GM19438 (cell line): Measurements from ENCODE around the gene BRINP2.

Experiments
- ATAC-seq: cut with Tn5 transposase; IDR thresholded peaks from one replicate; pipeline ENCODE4 v1.9.1; 2021; ENCODE audit warnings: low read depth; ENCODE audit not compliant: unreplicated experiment

Gene BRINP2

DNA sequence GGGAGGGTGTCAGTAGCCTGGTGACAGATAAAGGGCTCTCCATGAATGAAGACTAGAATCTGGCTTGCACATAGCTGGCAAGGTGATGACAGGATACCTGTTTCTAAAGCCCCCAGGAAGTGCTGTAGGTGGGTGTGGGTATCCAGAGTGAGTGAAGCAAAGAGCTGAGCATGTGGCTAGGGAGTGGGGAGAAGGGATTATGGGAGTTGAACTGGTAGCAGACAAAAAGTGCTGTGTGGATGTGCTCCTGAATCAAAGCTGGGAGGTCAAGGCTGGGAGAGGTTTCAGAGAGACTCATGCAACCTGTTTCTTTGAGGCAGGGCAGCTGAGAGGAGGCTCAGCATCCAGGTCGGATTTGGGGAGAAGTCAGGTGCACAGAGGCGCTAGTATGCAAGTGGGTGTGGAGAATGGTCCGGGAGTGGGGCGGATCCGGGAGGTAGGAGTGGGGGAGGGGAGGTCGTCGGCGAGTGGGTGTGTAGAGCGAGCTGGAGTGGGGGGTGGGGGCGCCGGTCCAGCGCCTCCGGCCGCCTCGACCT, 6.8 kb upstream of the BRINP2 start:
- ATAC-seq, result no peak

DNA sequence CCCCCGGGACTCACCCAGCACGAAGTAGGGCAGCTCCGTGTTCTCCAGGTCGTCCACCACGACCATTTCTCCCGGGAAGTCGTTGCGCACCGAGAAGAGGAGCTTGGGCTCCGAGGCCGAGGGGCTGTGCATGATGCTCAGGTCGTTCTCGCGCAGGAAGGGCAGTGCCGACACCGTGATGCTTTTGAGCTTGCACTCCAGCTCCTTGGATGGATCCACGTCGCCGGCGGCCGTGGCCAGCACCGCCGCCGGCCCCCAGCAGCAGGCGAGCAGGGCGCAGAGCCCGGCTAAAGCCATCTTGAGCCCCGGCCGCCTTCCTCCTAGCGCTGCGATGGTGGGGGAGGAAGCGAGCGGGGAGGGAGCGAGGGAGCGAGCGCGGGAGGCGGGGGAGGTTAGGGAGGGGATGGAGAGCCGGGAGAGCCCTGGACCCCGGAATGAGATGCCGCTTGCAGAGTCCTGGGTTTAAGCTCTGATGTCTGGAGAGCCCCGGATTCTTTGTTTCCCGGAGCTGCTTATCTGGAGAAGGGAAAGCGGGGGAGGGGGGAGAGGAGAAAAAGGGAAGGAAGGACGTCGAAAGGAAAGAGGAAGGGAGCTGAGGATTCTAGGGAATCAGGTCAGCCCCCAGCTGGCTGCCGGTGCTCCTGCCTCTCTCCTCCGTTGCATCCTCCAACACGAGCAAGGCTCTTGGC, 6.2 kb upstream of the BRINP2 start, which contains the start of gene ASTN1:
Gene ASTN1 (minus strand): TSS at position 333 of the 689 bp plus-strand sequence. CDS start 36 bp downstream, at position 297.
- ATAC-seq, result no peak

DNA sequence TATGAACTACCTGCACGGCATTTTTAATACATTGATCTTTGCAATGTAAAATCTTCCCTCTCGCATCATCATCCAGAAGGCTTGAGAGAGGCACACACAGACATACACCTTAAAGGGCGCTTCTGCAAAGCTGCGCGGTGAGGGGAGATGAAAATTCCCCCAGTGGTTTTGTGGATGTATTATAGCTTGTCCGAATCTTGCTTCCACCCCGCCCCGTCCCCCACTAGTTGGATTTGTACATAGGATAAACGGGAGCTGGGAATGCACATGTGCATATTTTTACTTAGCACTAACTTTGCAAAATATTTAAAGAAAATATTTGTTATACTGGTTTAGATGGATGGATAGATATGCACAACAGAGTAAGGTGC, 5.7 kb upstream of the BRINP2 start:
- ATAC-seq, result no peak

DNA sequence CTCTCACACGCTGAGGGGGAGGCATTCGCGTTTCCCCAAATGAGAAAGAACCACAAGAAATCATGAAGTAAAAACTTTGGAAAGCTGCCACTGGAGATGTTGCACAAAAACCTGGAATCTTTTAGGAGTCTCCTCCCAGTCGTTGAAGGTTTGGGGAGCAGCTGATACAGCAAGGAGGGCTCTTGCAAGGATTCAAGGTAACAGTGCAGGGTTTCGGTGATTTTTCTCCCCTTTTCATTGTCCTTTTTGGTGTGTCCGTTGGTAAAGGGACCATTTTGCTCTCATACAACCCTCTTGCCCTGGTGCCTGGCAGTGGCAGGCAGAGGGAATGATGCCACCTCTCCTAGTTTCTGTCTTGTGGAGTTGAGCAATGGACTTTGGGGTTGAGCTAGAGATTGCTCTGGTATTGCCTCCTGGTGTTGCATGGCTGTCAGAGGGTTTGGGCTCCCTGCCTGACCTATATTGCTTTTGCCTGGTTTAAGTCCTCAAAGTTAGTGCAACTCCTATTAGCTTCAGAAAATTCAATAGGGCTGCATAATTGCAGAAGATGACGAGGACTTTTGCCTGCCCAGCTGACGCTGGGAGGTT, 872 bp downstream of the BRINP2 start:
- ATAC-seq, result no peak

DNA sequence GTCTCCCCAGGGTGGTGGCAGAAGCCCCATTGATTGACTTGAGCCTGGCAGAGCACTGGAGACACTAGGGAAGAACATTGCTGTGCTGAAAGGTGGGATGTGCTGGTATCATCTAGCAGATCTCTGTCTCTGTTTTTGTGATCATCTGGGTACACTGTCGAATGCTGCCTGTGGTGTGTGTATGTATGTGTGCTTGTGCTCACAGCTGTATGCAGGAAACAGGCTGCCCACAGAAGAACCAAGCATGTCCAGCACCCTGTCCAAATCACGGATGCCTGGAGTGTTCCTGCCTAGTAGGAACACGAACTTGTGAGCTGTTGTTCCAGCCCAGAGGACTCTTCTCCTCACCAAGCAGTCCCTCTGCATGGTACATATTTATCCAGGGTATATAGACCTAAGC, 1.5 kb downstream of the BRINP2 start:
- no peak for ATAC-seq

DNA sequence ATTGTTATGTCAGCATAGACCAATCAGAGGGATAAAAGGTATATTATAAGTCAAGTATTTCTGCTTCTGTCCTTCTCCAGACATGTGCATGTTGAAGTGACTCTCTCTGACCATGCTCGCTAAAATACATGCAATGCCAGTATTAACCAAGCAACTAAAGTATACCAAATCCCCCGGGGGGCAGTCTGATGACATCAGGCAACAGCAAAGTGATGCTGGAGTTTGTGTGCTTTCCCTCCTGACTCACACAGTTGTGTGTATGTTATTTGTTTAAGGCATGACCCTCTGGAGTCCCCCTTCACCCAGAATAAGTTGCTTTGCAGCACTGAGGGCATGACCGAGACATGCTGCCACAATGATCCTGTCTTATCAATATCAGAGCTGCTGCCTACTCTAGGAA, 2.1 kb downstream of the BRINP2 start:
- no peak for ATAC-seq

DNA sequence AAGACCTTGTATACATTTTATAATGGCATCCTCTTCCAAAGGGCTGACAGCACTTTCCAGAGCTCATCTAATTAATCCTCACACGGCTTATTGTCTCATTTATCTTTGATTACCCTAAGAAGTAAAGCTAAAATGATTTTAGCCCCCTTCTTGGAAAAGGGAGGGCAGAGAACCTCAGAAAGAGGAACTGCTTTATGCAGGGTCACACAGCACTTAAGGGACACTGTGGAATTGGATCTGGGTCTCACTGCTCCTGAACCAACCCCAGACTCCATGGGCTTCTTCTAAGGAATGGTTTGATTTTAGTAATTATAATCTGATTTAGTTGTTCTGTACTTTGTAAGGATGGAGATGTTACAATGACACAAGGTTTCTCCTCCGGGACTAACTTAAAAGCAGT, 3.2 kb downstream of the BRINP2 start:
- no peak for ATAC-seq

DNA sequence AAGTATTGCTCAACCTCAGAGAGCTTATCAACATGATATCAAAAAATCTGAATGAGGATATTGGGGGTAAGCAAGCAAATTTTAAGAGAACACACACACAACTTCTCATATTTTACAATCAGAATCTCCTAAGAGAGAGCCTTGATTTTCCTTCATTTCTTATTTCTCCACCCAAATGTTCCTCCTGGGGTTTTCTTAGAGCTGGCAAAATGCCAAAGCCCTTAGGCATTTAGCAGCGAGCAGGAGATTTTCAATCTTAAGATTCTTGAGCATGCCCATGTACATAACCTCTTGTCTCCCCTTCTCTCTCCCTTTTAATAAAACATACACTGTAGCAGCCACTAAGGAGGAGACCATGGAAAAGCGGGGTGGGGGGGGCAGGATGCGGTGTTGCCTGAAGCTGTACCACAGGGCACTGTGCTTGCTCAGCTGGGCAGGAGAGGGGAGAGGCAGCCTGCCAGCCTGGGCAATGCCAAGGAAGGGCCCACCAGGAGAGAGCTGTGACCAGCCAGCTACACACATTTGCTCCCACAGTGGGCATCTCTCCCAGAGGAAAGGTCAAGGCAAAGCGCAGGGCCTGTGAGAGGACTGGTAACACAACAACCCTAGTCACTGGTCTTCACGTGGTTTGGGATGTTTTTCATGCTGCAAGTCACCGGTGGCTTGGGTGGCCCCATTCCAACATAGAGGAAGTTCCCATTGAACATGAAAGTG, 4.3 kb downstream of the BRINP2 start:
- ATAC-seq, result no peak

DNA sequence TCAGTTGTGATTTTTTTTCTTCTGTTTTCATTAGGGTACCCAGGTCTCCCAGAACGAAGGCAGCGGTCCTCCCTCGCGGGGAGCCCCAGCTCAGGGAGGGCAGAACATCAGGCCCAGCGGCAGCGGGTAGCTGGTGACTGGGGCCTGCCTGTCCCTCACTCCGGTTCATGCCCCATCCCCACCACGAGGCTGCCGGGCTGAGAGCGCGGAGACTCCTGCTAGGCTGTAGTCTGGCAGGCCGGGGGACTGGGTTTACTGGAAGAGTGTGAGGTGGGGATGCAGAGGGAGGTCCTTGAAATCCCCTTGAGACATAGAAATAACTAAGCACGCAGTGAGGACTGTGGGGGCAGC, 10.5 kb downstream of the BRINP2 start:
- ATAC-seq, result peak; percentile 8

DNA sequence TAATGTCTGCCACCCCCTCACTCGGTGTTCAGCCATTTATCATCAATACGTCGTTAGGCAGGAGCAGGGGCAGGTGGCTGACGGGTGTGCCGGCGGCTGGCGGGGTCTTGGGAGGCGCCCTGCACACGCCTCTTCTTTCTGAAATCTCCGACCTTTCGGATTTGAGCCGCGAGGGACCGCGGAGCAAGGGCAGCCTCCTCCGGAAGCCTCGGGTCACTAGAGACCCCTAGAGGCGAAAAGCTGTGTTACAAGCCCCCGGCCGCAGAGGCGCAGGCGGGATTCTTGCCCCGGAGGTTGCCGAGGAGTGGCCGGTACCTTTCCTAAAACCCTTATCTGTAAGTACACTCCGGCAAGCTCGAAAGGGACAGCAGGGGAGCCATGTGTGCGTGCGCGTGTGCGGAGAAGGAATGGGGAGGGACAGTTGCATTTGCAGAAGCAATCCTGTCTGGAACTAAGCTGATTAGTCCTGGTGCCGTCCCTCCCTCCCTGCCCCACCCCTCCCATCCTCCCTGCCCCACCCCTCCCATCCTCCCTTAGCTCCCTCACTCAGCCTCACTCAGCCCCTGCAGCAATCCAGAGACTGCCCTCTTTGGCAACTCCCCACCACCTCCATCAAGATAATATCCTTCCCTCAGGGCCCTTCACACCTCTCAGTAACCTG, 11.0 kb downstream of the BRINP2 start:
- ATAC-seq, result peak; percentile 95

DNA sequence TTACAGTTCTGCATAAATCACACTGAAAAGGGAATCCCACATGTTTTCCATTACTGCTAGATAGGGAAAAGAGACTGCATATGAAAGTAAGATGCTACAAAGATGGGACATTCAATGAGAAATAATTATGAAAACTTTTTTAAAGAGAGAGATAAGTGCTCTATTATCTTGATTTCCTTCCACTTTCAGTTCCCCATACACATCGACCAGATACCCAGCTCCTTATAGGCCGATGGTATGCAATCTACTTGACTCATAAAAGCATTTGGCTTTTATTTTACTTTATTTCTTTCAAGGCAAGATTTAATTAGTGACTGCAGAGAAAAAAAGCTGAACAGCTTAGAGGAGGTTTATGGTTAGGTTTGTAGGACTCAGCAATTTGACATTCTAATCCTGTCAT, 13.1 kb downstream of the BRINP2 start:
- ATAC-seq, result no peak

DNA sequence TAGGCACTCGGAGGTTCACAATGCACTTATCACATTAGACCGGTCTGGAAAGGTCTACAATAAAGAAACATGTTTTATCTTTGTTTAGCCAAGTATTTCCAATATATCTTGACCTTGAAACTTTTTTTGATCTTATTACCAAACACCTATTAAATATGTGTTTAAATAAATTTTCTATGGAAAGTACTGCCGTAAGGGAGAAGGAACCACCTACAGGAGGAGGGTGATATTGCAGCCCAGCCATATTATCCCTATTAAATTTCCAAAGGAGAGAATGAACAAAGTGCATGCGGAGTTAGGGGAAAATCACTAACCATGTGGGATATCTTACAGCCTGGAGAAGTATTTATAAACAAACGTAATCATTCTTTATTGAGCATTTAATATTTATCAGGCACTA, 14.5 kb downstream of the BRINP2 start:
- ATAC-seq, result no peak

DNA sequence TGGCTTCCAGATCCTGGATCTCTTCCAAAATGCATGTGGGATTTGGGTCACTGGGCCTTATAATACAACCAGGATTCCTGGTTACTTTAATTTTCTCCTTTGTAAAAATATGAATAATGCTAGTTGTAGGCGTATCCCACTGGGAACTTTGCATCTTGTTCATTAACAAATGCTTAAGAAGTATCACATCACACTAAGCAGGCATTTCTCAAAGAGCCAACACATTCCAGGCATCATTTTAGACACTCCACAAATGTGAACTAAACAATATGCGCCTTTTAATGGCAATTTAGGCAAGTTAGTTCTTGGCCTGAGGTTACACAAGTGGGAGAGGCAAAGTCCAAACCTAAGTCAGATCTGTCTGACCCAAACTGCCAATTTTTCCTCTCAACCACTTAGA, 15.9 kb downstream of the BRINP2 start:
- no peak for ATAC-seq

DNA sequence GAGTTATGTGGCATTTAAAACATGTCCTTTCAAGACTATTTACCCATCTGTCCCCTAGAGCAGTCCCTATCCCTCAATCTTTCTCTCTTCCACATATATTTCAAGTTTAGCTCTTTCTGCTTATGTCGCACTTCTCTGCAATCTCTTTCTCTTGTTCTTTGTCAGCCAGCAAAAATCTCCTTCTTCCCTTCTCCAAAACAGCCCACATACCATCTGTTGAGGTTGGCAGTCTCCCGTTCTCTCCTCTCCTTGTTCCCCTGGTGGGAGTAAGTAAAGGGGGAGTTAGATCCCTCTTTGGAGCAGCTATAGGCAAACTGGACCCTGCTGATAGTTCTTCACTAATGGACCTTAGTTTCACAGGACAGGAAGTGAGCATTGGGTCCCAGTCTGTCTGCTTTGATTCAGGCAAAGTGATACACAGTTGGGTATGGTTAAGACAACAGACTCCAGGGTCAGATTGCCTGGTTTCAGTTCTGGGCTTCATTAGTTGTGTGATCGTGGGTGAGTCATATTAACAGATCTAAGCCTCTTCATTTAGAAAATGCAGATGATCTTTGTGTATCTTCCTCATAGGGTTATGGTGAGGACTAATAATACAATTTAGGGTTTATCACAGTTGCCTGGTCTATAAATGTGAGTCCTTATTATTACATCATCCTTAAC, 19.7 kb downstream of the BRINP2 start:
- no peak for ATAC-seq

DNA sequence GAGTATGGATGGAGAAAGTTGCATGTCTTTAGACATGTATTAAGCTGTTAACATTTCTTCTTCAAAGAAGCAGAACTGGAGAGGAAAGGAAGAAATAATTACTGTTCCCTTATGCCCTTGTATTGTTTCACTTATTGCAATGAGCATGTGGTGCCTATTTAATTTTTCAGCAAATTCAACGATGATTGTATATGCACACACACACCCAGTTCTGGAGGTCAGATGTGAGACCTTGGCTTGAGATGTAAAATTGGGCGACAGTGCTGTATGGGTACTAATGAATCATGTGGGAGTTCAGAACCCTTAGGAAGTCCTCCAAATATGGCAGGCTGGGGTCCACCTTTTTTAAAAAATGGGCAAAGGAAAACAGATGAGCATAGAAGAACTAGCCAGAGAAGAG, 27.5 kb downstream of the BRINP2 start:
- ATAC-seq, result no peak

DNA sequence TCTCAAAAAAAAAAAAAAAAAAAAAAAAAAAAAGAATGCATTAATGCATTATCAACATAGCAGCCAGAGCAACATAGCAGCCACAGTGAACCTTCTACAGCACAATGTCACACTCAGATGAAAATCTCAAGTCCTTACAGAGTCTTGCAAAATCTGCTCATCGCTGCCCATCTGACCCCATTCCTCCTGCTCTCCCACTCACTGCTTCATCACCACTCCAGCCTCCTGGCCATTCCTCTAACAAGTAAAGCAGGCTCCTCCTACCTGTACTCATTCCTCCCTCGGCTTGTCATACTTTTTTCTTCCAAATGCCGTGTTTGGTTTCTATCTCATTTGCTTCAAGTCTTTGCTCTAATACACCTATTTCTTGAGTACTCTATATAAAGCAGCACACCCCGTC, 29.5 kb downstream of the BRINP2 start:
- ATAC-seq, result no peak

DNA sequence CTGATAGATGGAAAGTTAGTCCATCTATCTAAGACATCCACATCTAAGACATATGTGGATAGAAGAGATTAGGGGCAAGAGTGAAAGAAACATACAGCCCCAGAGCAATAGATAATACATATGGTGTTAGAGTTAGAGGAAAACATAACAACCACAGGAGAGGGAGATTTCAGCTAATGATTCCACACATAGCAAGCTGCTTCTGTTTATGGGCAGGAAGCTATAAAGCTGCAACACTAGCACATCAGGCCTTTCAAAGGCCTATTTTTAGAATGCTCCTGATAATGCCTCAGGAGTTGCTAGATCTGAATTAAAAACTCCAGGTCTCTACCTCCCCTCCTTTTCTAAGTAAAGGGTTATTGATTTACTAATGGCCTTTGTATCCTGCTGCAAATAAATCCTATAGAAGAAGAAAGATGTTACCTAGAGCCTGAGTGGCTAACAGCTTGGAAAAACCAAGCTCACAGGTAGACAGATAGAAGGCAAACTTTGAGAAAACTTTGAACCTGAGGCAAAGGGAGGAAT, 36.1 kb downstream of the BRINP2 start:
- ATAC-seq, result no peak

DNA sequence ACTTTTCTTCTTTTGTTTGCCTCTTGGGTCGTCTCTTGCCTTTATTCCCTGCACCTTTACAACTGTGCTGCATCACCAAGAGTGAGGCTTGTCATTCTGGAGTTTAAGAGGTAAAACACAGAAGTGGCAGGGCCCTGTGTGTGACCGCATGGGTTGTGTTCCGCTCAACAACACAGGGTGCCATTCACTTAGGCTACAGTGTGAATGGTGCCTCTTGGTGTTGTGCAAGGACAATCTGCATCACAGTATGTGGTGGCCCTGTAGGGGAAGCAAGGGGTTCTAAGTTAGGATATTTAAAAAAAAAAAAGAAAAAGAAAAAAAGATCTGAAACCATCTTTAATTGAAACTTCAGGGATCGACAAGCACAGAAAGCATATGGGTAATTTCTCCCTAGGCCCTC, 38.2 kb downstream of the BRINP2 start:
- no peak for ATAC-seq

DNA sequence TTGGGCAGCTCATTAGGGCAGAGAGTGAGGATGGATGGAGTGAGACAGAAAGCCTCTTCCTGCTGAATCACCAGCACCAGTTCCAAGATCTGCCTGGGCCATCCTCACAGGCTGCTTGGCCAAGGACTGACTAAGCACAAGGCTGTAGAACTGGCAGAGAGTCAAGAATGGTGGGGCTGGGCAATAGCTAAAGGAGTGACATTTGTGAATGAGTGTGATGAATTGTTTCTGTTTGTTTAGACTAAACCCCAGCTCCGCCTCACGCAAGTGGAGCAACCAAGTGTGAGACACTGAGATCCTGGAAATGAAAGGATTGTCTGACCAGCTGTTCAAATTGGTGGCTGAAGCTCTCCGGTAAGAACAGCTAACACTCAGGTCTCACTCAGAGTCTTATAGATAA, 38.6 kb downstream of the BRINP2 start:
- no peak for ATAC-seq

DNA sequence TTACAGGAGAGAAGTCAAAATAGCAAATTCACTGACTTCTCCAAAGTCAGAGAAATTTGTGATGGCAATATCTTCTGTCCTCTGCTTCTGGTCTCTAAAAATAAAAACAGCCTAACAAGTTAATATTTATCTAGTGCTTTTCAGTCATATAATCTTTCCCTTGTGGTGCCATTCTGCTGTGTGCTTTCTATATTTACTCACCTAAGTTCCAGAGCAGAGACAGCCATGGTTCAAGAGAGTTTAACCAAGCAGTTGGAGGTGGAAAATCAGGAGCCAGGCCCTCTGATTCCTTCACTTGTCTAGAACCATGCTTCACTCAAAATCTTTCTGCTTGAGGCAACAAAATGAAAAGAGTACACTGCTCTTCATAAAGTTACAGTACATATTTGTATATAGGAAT, 39.3 kb downstream of the BRINP2 start:
- no peak for ATAC-seq

DNA sequence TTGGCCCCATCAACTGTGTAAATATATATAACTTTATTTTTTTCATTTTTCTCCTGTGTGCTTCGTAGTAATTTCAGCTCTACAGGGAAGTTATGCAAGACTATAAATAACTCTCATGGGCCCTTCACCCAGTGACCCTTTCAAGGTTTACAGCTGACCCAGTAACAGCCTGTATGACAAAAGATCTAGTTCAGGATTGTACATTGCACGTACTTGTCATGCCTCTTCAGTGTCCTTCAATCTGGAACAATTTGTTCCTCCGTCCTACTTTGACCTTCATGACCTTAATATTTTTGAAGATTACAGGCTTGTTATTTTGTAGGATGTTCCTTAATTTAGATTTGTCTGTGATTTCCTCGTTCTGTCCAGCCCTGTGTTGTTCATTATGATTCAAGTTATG, 40.5 kb downstream of the BRINP2 start:
- ATAC-seq, result no peak
